HG02870 (cell line): ENCODE results near the gene PLIN1.
A peak's percentile ranks its signal among the peaks of the same experiment; 100 is the strongest.
"Not testable (repeated sequence)": the region's sequence is repeated elsewhere in the genome, so short reads cannot be mapped to it uniquely, and the experiment has no call there.

ENCODE experiments used
- ATAC-seq: cut with Tn5 transposase; IDR thresholded peaks from one replicate; pipeline ENCODE4 v1.9.1; 2021; ENCODE audit warnings: mild to moderate bottlenecking, moderate library complexity; ENCODE audit not compliant: unreplicated experiment

PLIN1 gene

GRCh38 chr15:89679212-89679611 is at the start of gene PLIN1:
PLIN1 (minus strand) TSS chr15:89679367; CDS start chr15:89677489, 1,878 bp downstream.
- ATAC-seq: no peak

GRCh38 chr15:89728254-89728653 is 49.1 kb upstream of the PLIN1 start:
- no peak for ATAC-seq

GRCh38 chr15:89725064-89725463 is 45.9 kb upstream of the PLIN1 start:
- ATAC-seq: no peak

- no peak for ATAC-seq
Observed at GRCh38 chr15:89724621-89725020, 45.5 kb upstream of the PLIN1 start.

- ATAC-seq: no peak
Observed at GRCh38 chr15:89723031-89723430, 43.9 kb upstream of the PLIN1 start.

GRCh38 chr15:89714775-89715174 is 35.6 kb upstream of the PLIN1 start:
- ATAC-seq: no peak

GRCh38 chr15:89707577-89707976 is 28.4 kb upstream of the PLIN1 start:
- ATAC-seq: no peak

- no peak for ATAC-seq
Observed at GRCh38 chr15:89704411-89704810, 25.2 kb upstream of the PLIN1 start.

- no peak for ATAC-seq
Observed at GRCh38 chr15:89695198-89695597, 16.0 kb upstream of the PLIN1 start.

GRCh38 chr15:89693696-89694095 is 14.5 kb upstream of the PLIN1 start:
- no peak for ATAC-seq

- ATAC-seq: no peak
Observed at GRCh38 chr15:89693091-89693490, 13.9 kb upstream of the PLIN1 start.

- peak; percentile 93 for ATAC-seq
Observed at GRCh38 chr15:89690276-89691218, 11.4 kb upstream of the PLIN1 start, which contains the start of the genes PEX11A and WDR93. PEX11A (minus strand) TSS chr15:89690754; CDS start chr15:89690632, 122 bp downstream. WDR93 (plus strand) TSS chr15:89690811; CDS start chr15:89701747, 10,936 bp downstream.

- ATAC-seq: not testable (repeated sequence)
Observed at GRCh38 chr15:89689930-89690275, 10.7 kb upstream of the PLIN1 start.

- ATAC-seq: no peak
Observed at GRCh38 chr15:89686522-89686921, 7.4 kb upstream of the PLIN1 start.

- no peak for ATAC-seq
Observed at GRCh38 chr15:89685995-89686394, 6.8 kb upstream of the PLIN1 start.

GRCh38 chr15:89681146-89681545 is 2.0 kb upstream of the PLIN1 start:
- no peak for ATAC-seq

GRCh38 chr15:89680282-89680873 is 1.2 kb upstream of the PLIN1 start:
- no peak for ATAC-seq

- no peak for ATAC-seq
Observed at GRCh38 chr15:89677381-89677780, 1.8 kb downstream of the PLIN1 start.

GRCh38 chr15:89675606-89676005 is 3.6 kb downstream of the PLIN1 start:
- no peak for ATAC-seq

GRCh38 chr15:89674526-89674925 is 4.6 kb downstream of the PLIN1 start:
- no peak for ATAC-seq

- no peak for ATAC-seq
Observed at GRCh38 chr15:89673165-89673512, 6.0 kb downstream of the PLIN1 start.
